Measurements from ENCODE around the gene SIGLEC12.

DNA sequence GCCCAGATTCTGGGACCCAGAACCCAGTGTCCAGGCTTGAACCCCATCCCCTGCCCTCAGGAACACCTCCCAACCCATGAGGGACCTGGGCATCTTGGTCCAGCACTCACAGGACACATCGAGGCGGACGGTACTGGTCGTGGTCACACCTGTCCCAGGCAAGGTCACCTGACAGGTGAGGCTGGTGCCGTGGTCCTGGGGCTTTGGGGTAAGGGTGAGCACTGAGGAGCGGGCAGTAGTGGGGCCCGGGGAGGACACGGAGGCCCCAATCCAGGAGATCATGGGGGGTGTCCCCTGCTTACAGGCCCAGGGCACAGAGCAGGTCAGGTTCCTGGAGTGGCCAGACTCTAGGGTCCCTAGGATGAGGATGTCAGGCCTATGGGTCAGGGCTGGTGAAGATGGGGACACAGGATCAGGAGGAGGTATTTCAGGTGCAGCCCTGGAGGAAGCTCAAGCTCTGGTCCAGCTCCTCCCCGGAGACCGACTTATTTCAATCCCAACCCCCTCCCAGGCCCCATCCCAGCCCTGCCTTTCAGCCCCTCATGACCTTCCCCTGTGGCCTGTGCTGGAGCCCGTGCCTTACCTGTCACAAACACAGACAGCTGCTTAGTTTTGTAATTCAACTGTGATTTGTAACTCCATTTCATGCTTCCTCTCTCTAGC lies 44.1 kb downstream of the SIGLEC12 start:
- TF ChIP-seq, protein P1, sequence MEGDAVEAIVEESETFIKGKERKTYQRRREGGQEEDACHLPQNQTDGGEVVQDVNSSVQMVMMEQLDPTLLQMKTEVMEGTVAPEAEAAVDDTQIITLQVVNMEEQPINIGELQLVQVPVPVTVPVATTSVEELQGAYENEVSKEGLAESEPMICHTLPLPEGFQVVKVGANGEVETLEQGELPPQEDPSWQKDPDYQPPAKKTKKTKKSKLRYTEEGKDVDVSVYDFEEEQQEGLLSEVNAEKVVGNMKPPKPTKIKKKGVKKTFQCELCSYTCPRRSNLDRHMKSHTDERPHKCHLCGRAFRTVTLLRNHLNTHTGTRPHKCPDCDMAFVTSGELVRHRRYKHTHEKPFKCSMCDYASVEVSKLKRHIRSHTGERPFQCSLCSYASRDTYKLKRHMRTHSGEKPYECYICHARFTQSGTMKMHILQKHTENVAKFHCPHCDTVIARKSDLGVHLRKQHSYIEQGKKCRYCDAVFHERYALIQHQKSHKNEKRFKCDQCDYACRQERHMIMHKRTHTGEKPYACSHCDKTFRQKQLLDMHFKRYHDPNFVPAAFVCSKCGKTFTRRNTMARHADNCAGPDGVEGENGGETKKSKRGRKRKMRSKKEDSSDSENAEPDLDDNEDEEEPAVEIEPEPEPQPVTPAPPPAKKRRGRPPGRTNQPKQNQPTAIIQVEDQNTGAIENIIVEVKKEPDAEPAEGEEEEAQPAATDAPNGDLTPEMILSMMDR (IDR thresholded peaks at IDR 0.05) = no peak
- TF ChIP-seq POLR2A (IDR thresholded peaks at IDR 0.05) = no peak
- TF ChIP-seq POLR2AphosphoS5 (IDR thresholded peaks at IDR 0.05) = no peak

All from prostate gland (tissue), 2 donors.